Kasumi-1 (cell line): Measurements from ENCODE around the gene RNF151.
A peak's percentile ranks its signal among the peaks of the same experiment; 100 is the strongest.

ENCODE experiments used
- DNase-seq, 2 experiments: peaks; one replicate each; lab custom pipeline; 2025; lab: John Stamatoyannopoulos, UW

RNF151 gene

GRCh38 chr16:1978476-1979120 lies 11.9 kb downstream of the RNF151 start:
- DNase-seq: no peak

GRCh38 chr16:1979271-1980029 lies 12.8 kb downstream of the RNF151 start:
- no peak for DNase-seq

DNA sequence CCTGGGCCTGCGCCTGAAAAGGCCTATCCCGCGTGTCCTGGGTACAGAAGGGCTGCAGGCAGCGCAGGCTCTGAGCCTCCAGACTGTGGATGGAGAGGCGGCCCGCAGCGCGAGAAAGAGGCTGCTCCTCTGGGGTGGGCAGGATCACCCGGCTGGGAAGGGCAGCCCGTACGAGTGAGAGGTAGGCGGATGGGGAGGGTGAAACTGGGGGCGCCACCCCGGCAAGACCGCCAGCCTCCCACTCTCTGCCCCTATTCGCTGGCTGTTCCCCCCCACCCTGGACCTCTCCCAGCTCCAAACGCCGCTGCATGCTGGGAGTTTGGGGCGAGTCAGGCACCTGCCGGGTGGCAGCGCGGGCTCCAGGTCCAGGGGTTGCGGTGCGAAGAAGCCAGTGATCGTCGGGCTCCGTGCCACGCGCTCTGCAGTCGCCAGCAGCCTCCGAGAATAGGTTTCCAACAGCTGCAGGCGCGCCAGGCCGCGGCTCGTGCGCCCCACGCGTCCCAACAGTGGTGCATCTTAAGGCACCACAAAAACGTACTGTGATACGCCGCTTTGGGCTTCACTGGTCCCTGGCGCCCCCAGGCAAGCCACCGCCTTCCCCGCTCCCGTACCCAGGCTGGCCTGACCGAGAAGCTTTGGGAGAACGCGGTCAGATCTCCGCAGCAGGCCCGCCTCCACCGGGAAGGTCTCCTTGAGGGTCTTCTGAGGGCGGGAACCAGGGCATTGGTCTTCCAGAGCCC lies 13.5 kb downstream of the RNF151 start:
- no peak for DNase-seq

DNA sequence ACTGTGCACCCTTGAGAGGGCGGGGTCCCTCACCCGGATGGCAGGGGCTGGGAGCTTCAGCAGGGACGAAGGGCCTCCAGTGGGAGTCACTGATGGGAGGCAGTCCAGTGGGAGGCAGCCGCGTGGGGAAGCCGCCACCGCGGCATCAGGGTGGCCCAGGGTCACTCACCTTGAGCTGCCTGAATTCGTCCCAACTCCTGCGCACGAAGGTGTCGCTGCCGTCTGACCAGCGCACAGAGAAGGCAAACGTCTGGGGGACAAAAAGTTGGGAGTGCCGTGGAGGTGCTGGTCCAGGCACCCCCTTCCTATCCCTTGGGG lies 14.1 kb downstream of the RNF151 start:
- DNase-seq: no peak

DNA sequence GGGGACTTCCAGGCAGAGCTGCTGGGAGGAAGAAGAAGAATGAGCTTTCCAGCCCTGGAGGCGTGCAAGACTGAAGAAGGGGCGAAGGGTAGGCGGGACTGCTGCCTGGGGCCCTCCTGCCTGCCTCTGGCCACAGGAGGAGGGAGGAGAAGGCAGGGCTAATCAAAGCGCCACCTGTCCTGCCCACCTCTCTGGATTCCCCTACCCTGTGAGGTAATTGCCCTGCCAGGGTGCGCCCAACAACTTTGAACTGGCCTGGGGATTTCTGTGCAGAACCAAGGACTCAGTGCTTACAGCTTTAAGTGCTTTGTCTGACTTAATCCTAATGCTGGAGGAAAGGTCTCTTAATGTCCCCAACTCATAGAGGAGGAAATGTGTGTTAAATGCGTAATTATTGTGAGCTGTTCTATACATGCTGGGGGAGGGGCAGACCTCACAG lies 14.8 kb downstream of the RNF151 start, which contains the start of gene NOXO1:
TSS of gene NOXO1 (minus strand) at position 72 of the 439 bp plus-strand sequence. CDS start 290 bp downstream, outside the sequence.
- DNase-seq: no peak

DNA sequence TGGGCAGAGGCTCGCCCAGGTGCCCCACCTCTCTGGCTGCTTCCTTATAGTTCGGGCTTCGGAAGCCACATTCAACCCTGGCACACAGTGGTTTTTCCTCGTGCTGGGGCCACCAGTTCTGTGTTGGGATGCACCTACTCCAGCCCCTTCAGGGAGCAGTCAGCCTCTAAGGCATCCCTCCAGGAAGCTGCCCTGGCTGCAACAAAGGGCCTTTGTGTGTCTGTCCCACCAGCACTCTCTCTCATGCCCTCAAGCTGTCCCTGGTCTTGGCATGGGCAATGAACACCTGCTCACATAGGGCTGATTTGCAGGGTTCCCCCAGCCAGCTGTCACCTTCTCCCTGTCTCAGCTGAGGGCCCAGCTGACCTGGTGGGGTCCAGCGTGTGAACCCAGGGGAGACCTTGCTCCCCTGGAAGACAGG lies 15.4 kb downstream of the RNF151 start:
- no peak for DNase-seq

DNA sequence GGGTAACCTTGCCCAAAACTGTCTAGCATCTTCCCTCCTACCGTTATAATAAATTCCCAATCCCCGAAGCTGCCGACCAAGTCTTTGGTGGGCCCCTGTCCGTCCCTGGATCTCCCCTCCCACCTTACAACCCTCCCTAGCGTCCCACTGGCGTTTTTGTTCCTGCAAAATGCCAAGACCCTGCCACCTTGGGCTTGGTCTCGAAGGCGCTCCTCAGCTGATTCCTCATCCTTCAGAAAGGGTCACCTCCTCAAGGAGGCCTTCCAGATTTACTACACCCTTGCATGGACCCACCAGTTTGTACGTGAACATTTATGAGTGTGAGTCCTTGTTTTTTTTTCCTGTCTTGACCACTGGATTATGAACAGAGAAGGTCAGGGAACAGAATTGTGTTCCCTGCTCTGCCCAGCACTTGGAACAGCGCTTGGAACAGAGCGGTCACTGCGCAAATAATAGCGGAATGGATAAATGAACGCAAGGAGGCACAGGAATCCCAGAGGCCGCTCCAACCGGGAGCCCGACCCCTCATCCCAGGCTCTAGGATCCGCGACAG lies 16.4 kb downstream of the RNF151 start:
- no peak for DNase-seq

DNA sequence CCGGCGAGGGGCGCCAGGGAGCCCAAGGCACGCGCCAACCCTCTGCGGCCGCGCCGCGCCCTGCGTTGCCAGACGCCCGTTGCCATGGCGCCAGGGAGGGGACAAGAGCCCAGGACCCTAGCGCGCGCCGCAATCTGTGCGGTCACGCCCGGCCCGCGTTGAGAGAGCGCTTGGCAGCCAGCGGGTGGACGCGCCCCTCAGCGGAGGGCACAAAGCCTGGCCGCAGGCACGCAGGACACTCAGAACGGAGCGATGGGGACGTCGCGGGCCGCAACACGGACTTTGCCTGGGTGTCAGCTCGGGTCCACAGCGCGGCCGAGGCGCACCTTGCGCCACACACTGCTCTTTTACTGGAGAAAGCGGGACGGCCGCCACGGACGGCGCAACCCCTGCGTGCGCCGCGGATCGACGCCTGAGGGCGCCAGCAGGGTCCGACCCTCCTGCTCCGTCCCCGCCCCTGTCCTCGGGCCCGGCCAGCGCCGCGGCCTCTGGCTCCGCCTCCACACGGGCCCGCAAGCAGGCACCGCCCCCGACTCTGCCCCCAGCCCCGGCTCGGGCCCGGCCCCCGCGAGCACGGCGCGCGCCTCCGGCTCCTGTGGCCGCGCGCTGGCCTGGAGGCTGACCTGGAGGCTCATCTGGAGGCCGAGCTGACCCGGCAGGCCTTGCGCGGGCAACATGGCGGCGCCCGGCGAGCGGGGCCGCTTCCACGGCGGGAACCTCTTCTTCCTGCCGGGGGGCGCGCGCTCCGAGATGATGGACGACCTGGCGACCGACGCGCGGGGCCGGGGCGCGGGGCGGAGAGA lies 17.1 kb downstream of the RNF151 start, which contains the start of gene GFER:
TSS of gene GFER (plus strand) at position 650 of the 803 bp plus-strand sequence. CDS start at position 676, 26 bp downstream.
- DNase-seq: peak; percentile 29 to 48

GRCh38 chr16:1984347-1985225 lies 17.9 kb downstream of the RNF151 start:
- DNase-seq: no peak

DNA sequence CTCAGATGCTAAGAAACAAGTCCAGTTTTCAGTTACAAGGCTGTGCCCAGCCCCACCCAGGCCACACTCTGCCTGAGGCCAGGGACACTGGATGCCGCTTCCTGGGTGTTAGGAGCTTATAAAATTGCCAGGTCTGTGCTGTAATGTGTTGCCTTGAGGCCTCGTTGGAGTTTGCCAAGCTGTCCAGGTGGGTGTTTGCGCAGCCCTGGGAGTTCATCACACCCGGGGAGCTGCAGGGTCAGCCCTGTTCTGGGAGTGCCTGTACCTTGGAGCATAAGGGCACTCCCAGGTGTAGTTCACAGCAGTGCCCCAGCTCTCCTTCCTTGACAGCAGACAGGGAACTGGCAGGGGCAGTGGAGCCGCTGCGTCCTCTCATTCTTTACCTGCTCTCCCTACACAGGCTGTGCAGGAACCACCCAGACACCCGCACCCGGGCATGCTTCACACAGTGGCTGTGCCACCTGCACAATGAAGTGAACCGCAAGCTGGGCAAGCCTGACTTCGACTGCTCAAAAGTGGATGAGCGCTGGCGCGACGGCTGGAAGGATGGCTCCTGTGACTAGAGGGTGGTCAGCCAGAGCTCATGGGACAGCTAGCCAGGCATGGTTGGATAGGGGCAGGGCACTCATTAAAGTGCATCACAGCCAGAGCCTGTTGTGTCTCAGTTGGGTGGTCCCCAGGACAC lies 19.0 kb downstream of the RNF151 start:
- no peak for DNase-seq

- DNase-seq: no peak
These were observed 20.5 kb downstream of the RNF151 start for GRCh38 chr16:1987198-1987597.

DNA sequence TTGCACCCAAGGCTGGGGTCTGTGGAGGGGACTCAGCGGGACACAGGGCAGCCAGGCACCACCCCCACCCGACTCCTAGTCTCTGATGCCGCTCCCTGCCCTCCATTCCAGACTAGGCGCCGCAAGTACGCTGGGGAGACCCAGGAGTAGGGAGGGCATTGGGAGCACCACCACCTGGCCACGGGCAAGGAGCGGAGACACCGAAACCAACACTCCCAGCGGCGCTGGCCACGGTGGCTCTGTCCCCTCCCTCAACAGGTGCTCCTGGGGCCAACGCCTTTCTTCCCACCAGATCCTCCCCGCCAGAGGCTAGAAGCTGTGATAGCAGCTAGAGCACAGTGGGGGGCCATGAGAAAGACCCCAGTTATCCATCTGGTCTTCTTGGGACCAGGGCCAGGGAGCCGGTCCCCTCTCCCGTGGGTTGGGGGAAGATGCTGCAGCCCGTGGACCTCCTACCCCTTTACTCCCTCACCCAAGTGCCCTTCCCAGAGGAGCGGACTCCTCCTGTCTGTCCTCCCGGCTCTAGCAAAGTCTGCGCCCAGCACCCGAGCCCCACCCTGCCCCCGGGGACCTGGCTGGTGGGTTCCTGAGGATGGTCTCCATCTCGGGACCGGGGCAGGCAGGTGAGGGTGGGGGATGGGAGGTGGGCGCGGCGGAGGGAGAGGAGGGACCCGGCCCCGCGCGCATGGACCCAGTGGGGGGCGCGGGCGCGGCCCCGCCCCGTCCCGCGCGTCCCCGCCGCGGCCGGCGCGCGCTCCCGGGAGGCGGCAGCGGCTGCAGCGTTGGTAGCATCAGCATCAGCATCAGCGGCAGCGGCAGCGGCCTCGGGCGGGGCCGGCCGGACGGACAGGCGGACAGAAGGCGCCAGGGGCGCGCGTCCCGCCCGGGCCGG lies 22.8 kb downstream of the RNF151 start, which contains the start of gene SYNGR3:
TSS of gene SYNGR3 (plus strand) at position 762 of the 892 bp plus-strand sequence. CDS start 133 bp downstream, outside the sequence.
- DNase-seq: no peak

GRCh38 chr16:1990101-1990350 lies 23.4 kb downstream of the RNF151 start:
- no peak for DNase-seq

DNA sequence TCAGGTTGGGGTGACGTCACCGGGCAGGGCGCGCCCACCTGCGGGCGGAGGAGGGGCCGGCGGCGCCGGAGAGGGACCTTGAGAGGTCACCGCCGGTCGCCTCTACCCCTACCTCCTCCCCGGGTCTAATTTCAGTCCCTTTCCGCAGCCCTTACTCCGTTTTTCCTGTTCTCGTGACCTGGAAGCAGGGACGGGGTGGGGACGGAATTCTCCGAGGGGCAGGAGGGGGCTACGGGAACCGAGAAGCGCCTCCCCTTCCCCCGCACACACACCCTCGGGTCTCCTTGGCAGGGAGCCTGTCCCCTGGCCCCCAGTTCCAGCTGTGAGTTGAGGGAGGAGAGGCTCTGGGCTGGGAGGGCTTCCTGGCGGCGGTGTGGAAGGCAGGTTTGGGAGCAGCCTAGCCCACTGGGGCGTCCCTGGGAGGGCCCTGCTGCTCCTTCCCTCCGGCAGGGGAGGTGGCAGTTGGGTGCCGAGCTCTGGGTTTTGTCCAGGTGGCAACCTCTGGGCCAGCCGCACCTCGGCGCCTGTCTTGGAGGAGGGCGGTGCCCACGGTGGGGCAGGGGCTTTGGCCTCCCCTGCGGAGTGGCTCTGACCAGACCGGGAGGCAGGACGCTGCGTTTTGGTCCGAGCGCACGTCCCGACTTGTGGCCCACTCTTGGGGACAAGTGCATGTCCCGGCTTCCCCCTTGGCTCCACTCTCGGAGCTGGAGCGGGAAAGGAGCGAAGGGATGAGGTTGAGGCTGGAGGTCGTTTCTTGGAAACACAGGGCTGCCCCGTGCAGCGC lies 23.9 kb downstream of the RNF151 start:
- DNase-seq: no peak

DNA sequence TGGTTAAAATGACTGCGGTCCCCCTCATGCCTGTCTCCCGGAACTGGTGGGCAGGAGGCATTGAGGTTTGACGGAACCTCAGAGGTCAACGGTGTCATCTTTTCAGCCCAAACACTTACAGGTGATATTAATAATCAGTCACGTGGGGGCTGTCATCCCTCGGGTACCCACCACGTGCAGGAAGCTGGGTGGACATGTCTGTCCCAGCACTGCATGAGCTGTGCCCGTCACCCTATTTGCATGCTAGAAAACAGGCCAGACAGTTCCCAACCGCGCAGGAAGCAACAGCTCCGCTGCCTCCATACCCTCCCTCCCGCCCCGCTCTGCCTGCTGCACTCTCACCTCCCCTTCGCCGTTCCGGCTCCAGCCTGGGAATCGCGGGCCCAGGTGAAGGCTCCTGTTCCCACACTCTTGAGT lies 24.5 kb downstream of the RNF151 start:
- DNase-seq: peak in 1 of 2 experiments; percentile 2

GRCh38 chr16:1991588-1991947 lies 24.9 kb downstream of the RNF151 start:
- DNase-seq: no peak

- DNase-seq: peak in 1 of 2 experiments; percentile 23
These were observed 25.5 kb downstream of the RNF151 start for GRCh38 chr16:1991948-1992703.
